Osteoblast (primary cell): ENCODE data around the gene DPH5. TPM values are rescaled to one million over a fixed set of nuclear protein-coding genes. Genes with fewer than 3 reads are reported as not detected.

ENCODE experiments used
- DNase-seq: peaks from one replicate; pipeline ENCODE4 v3.0.0; 2011; ENCODE audit warnings: low spot score, mixed read lengths; ENCODE audit not compliant: insufficient read length; ENCODE audit errors: missing footprints
- H2AFZ ChIP-seq: 2 replicates; pipeline ENCODE4 v1.6.0; 2011; ENCODE audit warnings: mild to moderate bottlenecking, low read length
- H3K27ac ChIP-seq: 2 replicates; pipeline ENCODE4 v1.5.1; 2011; ENCODE audit warnings: mild to moderate bottlenecking, low read depth, low read length, moderate library complexity
- H3K27me3 ChIP-seq: 2 replicates; pipeline ENCODE4 v1.6.0; 2012; ENCODE audit warnings: mild to moderate bottlenecking, control low read depth, inconsistent platforms, low read length, moderate library complexity; ENCODE audit not compliant: insufficient read depth
- H3K36me3 ChIP-seq: 2 replicates; pipeline ENCODE4 v1.5.1; 2011; ENCODE audit warnings: mild to moderate bottlenecking, low read length, control low read depth, moderate library complexity; ENCODE audit not compliant: insufficient read depth
- H3K4me1 ChIP-seq: 2 replicates; pipeline ENCODE4 v1.5.1; 2011; ENCODE audit warnings: mild to moderate bottlenecking, low read length, control low read depth, moderate library complexity; ENCODE audit not compliant: insufficient read depth
- H3K4me2 ChIP-seq: 2 replicates; pipeline ENCODE4 v1.6.0; 2011; ENCODE audit warnings: mild to moderate bottlenecking, low read length; ENCODE audit not compliant: insufficient read depth
- H3K4me3 ChIP-seq: fragments of 200-600 bp; sonication (generic); 3 replicates; pipeline ENCODE4 v1.5.1; 2012; ENCODE audit warnings: mild to moderate bottlenecking, low read length, inconsistent platforms; ENCODE audit not compliant: insufficient read depth
- H3K79me2 ChIP-seq: 2 replicates; pipeline ENCODE4 v1.6.0; 2012; ENCODE audit warnings: mild to moderate bottlenecking, low read length, control low read depth, inconsistent platforms; ENCODE audit not compliant: insufficient read depth
- H3K9me3 ChIP-seq: 2 replicates; pipeline ENCODE4 v1.5.1; 2011; ENCODE audit warnings: low read depth, low read length, control low read depth
- H4K20me1 ChIP-seq: 2 replicates; pipeline ENCODE4 v1.6.0; 2012; ENCODE audit warnings: mild to moderate bottlenecking, low read length, control low read depth; ENCODE audit not compliant: insufficient read depth
- CTCF ChIP-seq: IDR thresholded peaks from 2 replicates; pipeline ENCODE4 v1.5.1; 2011; ENCODE audit warnings: mild to moderate bottlenecking, low read depth, low read length, moderate library complexity; ENCODE audit errors: extremely low read depth
- total RNA-seq: library from RNA; depleted of rRNA; stranded (reverse); fragments of >200 nt; gene quantifications from 2 replicates; pipeline ENCODE4 v1.2.3, GENCODE V29; 2012

DPH5 gene
- total RNA-seq, 1 donor = 33.3 TPM

- TF ChIP-seq CTCF = no peak
- H3K9me3 ChIP-seq = no peaks in the 10 kb centered on the region
- H3K4me2 ChIP-seq = no peak overlapping the region
- H3K36me3 ChIP-seq = peaks cover 11% of the 10 kb centered on the region
- H2AFZ ChIP-seq = no peak overlapping the region
- peaks cover 29% of the 10 kb centered on the region for H3K4me1 ChIP-seq
- no peak for DNase-seq
- no peaks in the 10 kb centered on the region for H3K79me2 ChIP-seq
- H3K27me3 ChIP-seq = no peaks in the 10 kb centered on the region
- no peaks in the 10 kb centered on the region for H4K20me1 ChIP-seq
- H3K27ac ChIP-seq = no peak overlapping the region
- no peak overlapping the region for H3K4me3 ChIP-seq
These were observed 23.0 kb downstream of the DPH5 start for GRCh38 chr1:101002551-101002950.

DNA sequence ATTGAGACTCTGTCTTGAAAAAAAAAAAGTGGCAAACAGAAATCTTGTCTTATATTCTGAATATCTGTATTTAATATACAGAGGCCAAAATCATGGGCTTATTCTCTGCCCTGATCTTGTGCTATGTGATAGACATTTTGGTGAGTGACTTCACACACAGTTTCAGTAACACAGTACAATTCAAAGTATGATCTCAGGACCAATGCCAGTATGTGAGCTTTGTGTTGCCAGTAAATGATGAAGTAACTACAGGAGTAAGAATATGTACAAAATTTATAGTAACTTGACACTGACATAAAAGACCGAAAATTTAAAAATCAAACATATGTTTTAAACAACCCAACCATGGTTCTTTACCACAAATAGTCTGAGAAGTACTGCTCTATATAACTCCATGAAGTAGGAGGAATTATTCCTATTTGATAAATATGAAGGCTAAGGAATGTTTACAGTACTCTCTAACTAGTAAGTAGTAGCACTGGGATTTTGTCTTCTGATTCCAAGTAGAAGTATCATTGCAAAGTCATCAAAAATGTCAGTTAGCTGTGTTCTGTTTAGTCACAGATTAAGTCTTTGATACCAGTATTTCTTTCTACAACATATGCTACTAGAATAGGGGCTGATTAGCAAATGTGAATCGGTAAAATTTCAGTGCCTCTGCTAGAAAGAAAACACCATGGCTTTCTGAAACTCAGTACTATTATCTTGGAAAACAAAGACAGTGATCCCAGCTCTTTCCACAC, 25.3 kb downstream of the DPH5 start:
- Histone ChIP-seq H3K36me3 (peaks cover 11% of the 10 kb centered on the region), H3K79me2 (no peaks in the 10 kb centered on the region), H3K4me1 (peaks cover 29% of the 10 kb centered on the region), H3K27me3 (no peaks in the 10 kb centered on the region), H4K20me1 (no peaks in the 10 kb centered on the region), H3K4me2 (no peak overlapping the region), H3K9me3 (no peaks in the 10 kb centered on the region), H3K4me3 (no peak overlapping the region), H2AFZ (no peak overlapping the region), H3K27ac (no peak overlapping the region)
- no peak for TF ChIP-seq CTCF
- DNase-seq = no peak

DNA sequence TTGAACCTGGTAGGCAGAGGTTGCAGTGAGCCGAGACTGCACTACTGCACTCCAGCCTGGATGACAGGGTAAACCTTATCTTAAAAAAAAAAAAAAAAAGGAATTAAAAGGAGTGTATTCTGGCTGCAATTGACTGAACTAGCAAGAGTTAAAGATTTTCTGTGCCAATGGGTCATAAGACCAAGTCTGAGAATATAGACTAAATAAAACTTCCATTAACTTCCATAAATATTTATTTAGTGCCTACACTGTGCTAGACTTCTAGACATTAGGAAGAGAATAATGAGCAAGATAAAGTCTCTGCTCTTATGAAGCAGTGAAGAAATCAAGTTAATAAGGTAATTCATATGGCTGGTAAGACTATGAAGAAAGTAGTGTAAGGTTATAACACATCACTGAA, 27.2 kb downstream of the DPH5 start:
- DNase-seq = no peak
- Histone ChIP-seq H3K4me2 (no peak overlapping the region), H3K4me1 (peaks cover 12% of the 10 kb centered on the region), H3K79me2 (no peaks in the 10 kb centered on the region), H3K27me3 (no peaks in the 10 kb centered on the region), H3K4me3 (no peak overlapping the region), H3K27ac (no peak overlapping the region), H3K9me3 (no peaks in the 10 kb centered on the region), H2AFZ (no peak overlapping the region), H4K20me1 (no peaks in the 10 kb centered on the region), H3K36me3 (peaks cover 11% of the 10 kb centered on the region)
- TF ChIP-seq CTCF = no peak

- Histone ChIP-seq H3K27ac (peak overlapping the region; percentile 20), H3K79me2 (no peaks in the 10 kb centered on the region), H3K4me3 (no peak overlapping the region), H3K4me2 (no peak overlapping the region), H3K9me3 (no peaks in the 10 kb centered on the region), H3K4me1 (peaks cover 3% of the 10 kb centered on the region), H2AFZ (no peak overlapping the region), H4K20me1 (no peaks in the 10 kb centered on the region), H3K27me3 (no peaks in the 10 kb centered on the region), H3K36me3 (peaks cover 19% of the 10 kb centered on the region)
- no peak for DNase-seq
- no peak for TF ChIP-seq CTCF
These were observed 30.2 kb downstream of the DPH5 start for GRCh38 chr1:100995198-100995988.
